ENCODE results near the gene SLC35A1. TPM values are rescaled to one million over a fixed set of nuclear protein-coding genes. Genes with fewer than 3 reads are reported as not detected.
"Not testable (repeated sequence)": the region's sequence is repeated elsewhere in the genome, so short reads cannot be mapped to it uniquely, and the experiment has no call there.

Gene SLC35A1
- total RNA-seq, result 10.5 TPM

GRCh38 chr6:87472525-87473418, at the start of gene SLC35A1:
SLC35A1 (plus strand) TSS chr6:87472974; CDS start chr6:87473004, 30 bp downstream.
- DNase-seq (ENCODE audit: low read depth in 2 of 3, low spot score in 2 of 3), result peak; percentile 66 to 87 (median 83)

- DNase-seq (ENCODE audit: low read depth in 2 of 3, low spot score in 2 of 3), result no peak
Observed at GRCh38 chr6:87426789-87427188, 46.0 kb upstream of the SLC35A1 start.

GRCh38 chr6:87430499-87430898, 42.3 kb upstream of the SLC35A1 start:
- no peak for DNase-seq (ENCODE audit: low read depth in 2 of 3, low spot score in 2 of 3)

- DNase-seq (ENCODE audit: low read depth in 2 of 3, low spot score in 2 of 3), result no peak
Observed at GRCh38 chr6:87431263-87431662, 41.5 kb upstream of the SLC35A1 start.

GRCh38 chr6:87436435-87436834, 36.3 kb upstream of the SLC35A1 start:
- peak; percentile 13 to 82 (median 70) for DNase-seq (ENCODE audit: low read depth in 2 of 3, low spot score in 2 of 3)

GRCh38 chr6:87441711-87442110, 31.1 kb upstream of the SLC35A1 start:
- DNase-seq (ENCODE audit: low read depth in 2 of 3, low spot score in 2 of 3), result no peak

GRCh38 chr6:87444362-87444761, 28.4 kb upstream of the SLC35A1 start:
- DNase-seq (ENCODE audit: low read depth in 2 of 3, low spot score in 2 of 3), result no peak

GRCh38 chr6:87465051-87465450, 7.7 kb upstream of the SLC35A1 start:
- no peak for DNase-seq (ENCODE audit: low read depth in 2 of 3, low spot score in 2 of 3)

GRCh38 chr6:87473419-87473903, 687 bp downstream of the SLC35A1 start:
- DNase-seq (ENCODE audit: low read depth in 2 of 3, low spot score in 2 of 3), result peak in 1 of 3 donors; percentile 76

GRCh38 chr6:87481931-87482330, 9.2 kb downstream of the SLC35A1 start:
- no peak for DNase-seq (ENCODE audit: low read depth in 2 of 3, low spot score in 2 of 3)

GRCh38 chr6:87482366-87482765, 9.6 kb downstream of the SLC35A1 start:
- DNase-seq (ENCODE audit: low read depth in 2 of 3, low spot score in 2 of 3), result no peak

- peak in 2 of 3 donors; percentile 19 to 34 for DNase-seq (ENCODE audit: low read depth in 2 of 3, low spot score in 2 of 3)
Observed at GRCh38 chr6:87483929-87484328, 11.2 kb downstream of the SLC35A1 start.

GRCh38 chr6:87484491-87484890, 11.7 kb downstream of the SLC35A1 start:
- no peak for DNase-seq (ENCODE audit: low read depth in 2 of 3, low spot score in 2 of 3)

- no peak for DNase-seq (ENCODE audit: low read depth in 2 of 3, low spot score in 2 of 3)
Observed at GRCh38 chr6:87487555-87487954, 14.8 kb downstream of the SLC35A1 start.

GRCh38 chr6:87489326-87489725, 16.6 kb downstream of the SLC35A1 start:
- not testable (repeated sequence) for DNase-seq (ENCODE audit: low read depth in 2 of 3, low spot score in 2 of 3)

GRCh38 chr6:87494761-87495422, 22.1 kb downstream of the SLC35A1 start:
- DNase-seq (ENCODE audit: low read depth in 2 of 3, low spot score in 2 of 3), result no peak

GRCh38 chr6:87498048-87498447, 25.3 kb downstream of the SLC35A1 start:
- DNase-seq (ENCODE audit: low read depth in 2 of 3, low spot score in 2 of 3), result no peak

- no peak for DNase-seq (ENCODE audit: low read depth in 2 of 3, low spot score in 2 of 3)
Observed at GRCh38 chr6:87501809-87502572, 29.2 kb downstream of the SLC35A1 start.

- no peak for DNase-seq (ENCODE audit: low read depth in 2 of 3, low spot score in 2 of 3)
Observed at GRCh38 chr6:87504441-87504840, 31.7 kb downstream of the SLC35A1 start.

- no peak for DNase-seq (ENCODE audit: low read depth in 2 of 3, low spot score in 2 of 3)
Observed at GRCh38 chr6:87514831-87515230, 42.1 kb downstream of the SLC35A1 start.

- DNase-seq (ENCODE audit: low read depth in 2 of 3, low spot score in 2 of 3), result no peak
Observed at GRCh38 chr6:87518453-87518852, 45.7 kb downstream of the SLC35A1 start.
